Neural cell (in vitro differentiated cells): ENCODE measurements around the gene ATP6V1E1.

Source experiments
- EZH2 ChIP-seq: fragments of 200-600, 300-800 bp; shearing (Covaris generic), sonication (generic); IDR thresholded peaks from 2 replicates; pipeline ENCODE4 v1.6.1; 2014; ENCODE audit warnings: antibody characterized with exemption, low read length, borderline replicate concordance, mild to moderate bottlenecking; ENCODE audit not compliant: insufficient read depth, poor library complexity, severe bottlenecking
- MXI1 ChIP-seq: fragments of 450-650 bp; conservative IDR thresholded peaks from 2 replicates; pipeline ENCODE4 v1.6.1; 2014; ENCODE audit warnings: antibody characterized with exemption, mild to moderate bottlenecking; ENCODE audit not compliant: poor library complexity, severe bottlenecking
- POLR2AphosphoS5 ChIP-seq: IDR thresholded peaks from 2 replicates; pipeline ENCODE4 v1.6.1; 2012
- RAD21 ChIP-seq: fragments of 450-650 bp; conservative IDR thresholded peaks from 2 replicates; pipeline ENCODE4 v1.6.1; 2014; ENCODE audit warnings: antibody characterized with exemption, mild to moderate bottlenecking, moderate library complexity
- TAF1 ChIP-seq: IDR thresholded peaks from 2 replicates; pipeline ENCODE4 v1.6.1; 2012; ENCODE audit warnings: low read depth
- TF ChIP-seq, protein P1 (sequence below): fragments of 450-650 bp; IDR thresholded peaks from 2 replicates; pipeline ENCODE4 v1.5.1; 2014; ENCODE audit warnings: antibody characterized with exemption, mild to moderate bottlenecking, moderate library complexity; ENCODE audit not compliant: poor library complexity, severe bottlenecking

DNA sequence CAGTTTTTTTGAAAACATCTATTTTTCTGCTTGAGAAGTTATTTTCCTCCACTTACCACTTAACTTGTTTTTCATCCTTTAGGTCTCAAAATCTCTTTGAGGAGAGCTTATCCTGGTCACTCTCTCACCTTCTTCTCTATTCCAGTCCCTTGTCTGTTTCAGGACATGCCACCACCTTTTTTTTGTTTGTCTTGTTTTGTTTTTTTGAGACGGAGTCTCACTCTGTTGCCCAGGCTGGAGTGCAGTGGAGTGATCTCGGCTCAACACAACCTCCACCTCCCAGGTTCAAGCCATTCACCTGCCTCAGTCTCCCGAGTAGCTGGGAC lies 5.4 kb upstream of the ATP6V1E1 start:
- TF ChIP-seq EZH2, result no peak
- TF ChIP-seq, protein P1, sequence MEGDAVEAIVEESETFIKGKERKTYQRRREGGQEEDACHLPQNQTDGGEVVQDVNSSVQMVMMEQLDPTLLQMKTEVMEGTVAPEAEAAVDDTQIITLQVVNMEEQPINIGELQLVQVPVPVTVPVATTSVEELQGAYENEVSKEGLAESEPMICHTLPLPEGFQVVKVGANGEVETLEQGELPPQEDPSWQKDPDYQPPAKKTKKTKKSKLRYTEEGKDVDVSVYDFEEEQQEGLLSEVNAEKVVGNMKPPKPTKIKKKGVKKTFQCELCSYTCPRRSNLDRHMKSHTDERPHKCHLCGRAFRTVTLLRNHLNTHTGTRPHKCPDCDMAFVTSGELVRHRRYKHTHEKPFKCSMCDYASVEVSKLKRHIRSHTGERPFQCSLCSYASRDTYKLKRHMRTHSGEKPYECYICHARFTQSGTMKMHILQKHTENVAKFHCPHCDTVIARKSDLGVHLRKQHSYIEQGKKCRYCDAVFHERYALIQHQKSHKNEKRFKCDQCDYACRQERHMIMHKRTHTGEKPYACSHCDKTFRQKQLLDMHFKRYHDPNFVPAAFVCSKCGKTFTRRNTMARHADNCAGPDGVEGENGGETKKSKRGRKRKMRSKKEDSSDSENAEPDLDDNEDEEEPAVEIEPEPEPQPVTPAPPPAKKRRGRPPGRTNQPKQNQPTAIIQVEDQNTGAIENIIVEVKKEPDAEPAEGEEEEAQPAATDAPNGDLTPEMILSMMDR, result no peak
- no peak for TF ChIP-seq RAD21
- no peak for TF ChIP-seq MXI1
- no peak for TF ChIP-seq POLR2AphosphoS5
- TF ChIP-seq TAF1, result no peak
